ENCODE data around the gene TTLL7. TPM values are rescaled to one million over a fixed set of nuclear protein-coding genes. Genes with fewer than 3 reads are reported as not detected.

Gene TTLL7
- total RNA-seq, 1 donor from 2014 or later = 117 TPM

GRCh38 chr1:83997631-83998030, 1.3 kb downstream of the TTLL7 start:
- TF ChIP-seq CTCF (IDR thresholded peaks at IDR 0.05; ENCODE audit: unreplicated experiment) = no peak
- Mint-ChIP-seq H3K27ac (no peak overlapping the region), H3K27me3 (peaks cover 21% of the 10 kb centered on the region), H3K4me1 (ENCODE audit: low read depth) (peaks cover 48% of the 10 kb centered on the region), H3K9me3 (ENCODE audit: low read depth) (peaks cover 3% of the 10 kb centered on the region), H3K4me3 (ENCODE audit: low read depth) (peak overlapping the region; percentile 92), H3K36me3 (ENCODE audit: insufficient read depth) (peaks cover 10% of the 10 kb centered on the region)
- DNase-seq (ENCODE audit: low spot score, unreplicated experiment) = no peak

GRCh38 chr1:83996621-83997020, 2.3 kb downstream of the TTLL7 start:
- DNase-seq (ENCODE audit: low spot score, unreplicated experiment) = no peak
- H3K4me3 Mint-ChIP-seq (ENCODE audit: low read depth) = peak overlapping the region; percentile 6
- no peak overlapping the region for H3K27ac Mint-ChIP-seq
- TF ChIP-seq CTCF (IDR thresholded peaks at IDR 0.05; ENCODE audit: unreplicated experiment) = no peak
- H3K9me3 Mint-ChIP-seq (ENCODE audit: low read depth) = peaks cover 3% of the 10 kb centered on the region
- peaks cover 48% of the 10 kb centered on the region for H3K4me1 Mint-ChIP-seq (ENCODE audit: low read depth)
- H3K27me3 Mint-ChIP-seq = peaks cover 19% of the 10 kb centered on the region
- peaks cover 11% of the 10 kb centered on the region for H3K36me3 Mint-ChIP-seq (ENCODE audit: insufficient read depth)

GRCh38 chr1:83996191-83996590, 2.7 kb downstream of the TTLL7 start:
- peaks cover 48% of the 10 kb centered on the region for H3K4me1 Mint-ChIP-seq (ENCODE audit: low read depth)
- no peak for TF ChIP-seq CTCF (IDR thresholded peaks at IDR 0.05; ENCODE audit: unreplicated experiment)
- H3K9me3 Mint-ChIP-seq (ENCODE audit: low read depth) = peaks cover 3% of the 10 kb centered on the region
- H3K27ac Mint-ChIP-seq = no peak overlapping the region
- peaks cover 11% of the 10 kb centered on the region for H3K36me3 Mint-ChIP-seq (ENCODE audit: insufficient read depth)
- DNase-seq (ENCODE audit: low spot score, unreplicated experiment) = no peak
- H3K4me3 Mint-ChIP-seq (ENCODE audit: low read depth) = no peak overlapping the region
- peaks cover 15% of the 10 kb centered on the region for H3K27me3 Mint-ChIP-seq

- peaks cover 3% of the 10 kb centered on the region for H3K9me3 Mint-ChIP-seq (ENCODE audit: low read depth)
- TF ChIP-seq CTCF (IDR thresholded peaks at IDR 0.05; ENCODE audit: unreplicated experiment) = no peak
Measured at GRCh38 chr1:83995649-83996048, 3.3 kb downstream of the TTLL7 start.

GRCh38 chr1:83994111-83994510, 4.8 kb downstream of the TTLL7 start:
- H3K9me3 Mint-ChIP-seq (ENCODE audit: low read depth) = peaks cover 13% of the 10 kb centered on the region
- TF ChIP-seq CTCF (IDR thresholded peaks at IDR 0.05; ENCODE audit: unreplicated experiment) = no peak
- peaks cover 42% of the 10 kb centered on the region for H3K4me1 Mint-ChIP-seq (ENCODE audit: low read depth)
- H3K4me3 Mint-ChIP-seq (ENCODE audit: low read depth) = no peak overlapping the region
- DNase-seq (ENCODE audit: low spot score, unreplicated experiment) = no peak
- H3K27ac Mint-ChIP-seq = peak overlapping the region; percentile 45
- H3K36me3 Mint-ChIP-seq (ENCODE audit: insufficient read depth) = peaks cover 24% of the 10 kb centered on the region
- H3K27me3 Mint-ChIP-seq = no peaks in the 10 kb centered on the region

More at GRCh38 chr1:83995649-83996048, 3.3 kb downstream of the TTLL7 start:
- DNase-seq (ENCODE audit: low spot score, unreplicated experiment) = no peak
- Mint-ChIP-seq H3K27ac (no peak overlapping the region), H3K36me3 (ENCODE audit: insufficient read depth) (peaks cover 15% of the 10 kb centered on the region), H3K27me3 (peaks cover 9% of the 10 kb centered on the region), H3K4me1 (ENCODE audit: low read depth) (peaks cover 48% of the 10 kb centered on the region), H3K4me3 (ENCODE audit: low read depth) (no peak overlapping the region)
